A673 (cell line): ENCODE measurements around the gene ARL11. TPM values are rescaled to one million over a fixed set of nuclear protein-coding genes. Genes with fewer than 3 reads are reported as not detected.

ENCODE experiments used
- BruUV-seq: library from RNA; stranded (reverse); fragments of 400-500 nt; replicated peaks from 2 replicates; lab custom pipeline; 2021; lab: Mats Ljungman, UMichigan
- CTCF ChIA-PET: fragments of 300-600 bp; sonication (Branson Sonifier 250); formaldehyde crosslinking; loops from one replicate; lab custom pipeline; 2022; ENCODE audit warnings: antibody characterized with exemption; lab: Charles Lee
- POLR2A ChIA-PET: fragments of 300-600 bp; sonication (Branson Sonifier 250); formaldehyde crosslinking; loops from one replicate; lab custom pipeline; 2022; ENCODE audit warnings: antibody characterized with exemption; ENCODE audit not compliant: low non-redundant PET; lab: Charles Lee
- DNase-seq: peaks from one replicate; pipeline ENCODE4 v3.0.0-alpha.2; 2015; ENCODE audit warnings: low spot score
- H3K27ac ChIP-seq: fragments of 200-600 bp; sonication (generic); 2 replicates; pipeline ENCODE4 v1.5.1; 2016; ENCODE audit warnings: mixed run types, low read depth, mild to moderate bottlenecking, mixed read lengths, antibody characterized with exemption, low read length; ENCODE audit not compliant: poor library complexity, severe bottlenecking
- H3K27me3 ChIP-seq: fragments of 200-600 bp; sonication (generic); replicated peaks from 2 replicates; pipeline ENCODE4 v1.6.1; 2017; ENCODE audit warnings: mixed run types, low read depth, mild to moderate bottlenecking, mixed read lengths, antibody characterized with exemption, low read length; ENCODE audit not compliant: insufficient read depth, poor library complexity
- H3K36me3 ChIP-seq: fragments of 200-600 bp; sonication (generic); 2 replicates; pipeline ENCODE4 v1.6.1; 2016; ENCODE audit warnings: mixed run types, mild to moderate bottlenecking, mixed read lengths, antibody characterized with exemption, low read length; ENCODE audit not compliant: insufficient read depth, poor library complexity, severe bottlenecking
- H3K4me1 ChIP-seq: fragments of 200-600 bp; sonication (generic); 2 replicates; pipeline ENCODE4 v1.6.1; 2017; ENCODE audit warnings: mixed run types, mild to moderate bottlenecking, mixed read lengths, antibody characterized with exemption, low read length; ENCODE audit not compliant: insufficient read depth, poor library complexity, severe bottlenecking
- H3K4me3 ChIP-seq: fragments of 200-600 bp; sonication (generic); 2 replicates; pipeline ENCODE4 v1.5.1; 2016; ENCODE audit warnings: low read depth, mixed run types, mild to moderate bottlenecking, mixed read lengths, low read length; ENCODE audit not compliant: poor library complexity, severe bottlenecking
- H3K9me3 ChIP-seq: fragments of 200-600 bp; sonication (generic); 2 replicates; pipeline ENCODE4 v1.6.1; 2016; ENCODE audit warnings: mixed run types, low read depth, mild to moderate bottlenecking, mixed read lengths, antibody characterized with exemption, low read length; ENCODE audit not compliant: poor library complexity, severe bottlenecking
- CTCF ChIP-seq: fragments of 300-800, 200-600 bp; sonication (generic); conservative IDR thresholded peaks from 2 replicates; pipeline ENCODE4 v1.5.1; 2017; ENCODE audit warnings: low read depth, mild to moderate bottlenecking, antibody characterized with exemption, low read length, moderate library complexity, mixed read lengths
- EZH2 ChIP-seq: fragments of 200-600 bp; sonication (generic); IDR thresholded peaks from 2 replicates; pipeline ENCODE4 v1.6.1; 2017; ENCODE audit warnings: borderline replicate concordance, low read depth, mild to moderate bottlenecking, mixed read lengths, antibody characterized with exemption, low read length; ENCODE audit not compliant: poor library complexity, severe bottlenecking
- intact Hi-C: fragments of 100-400 bp; cut with micrococcal nuclease; formaldehyde crosslinking; loops from one replicate; pipeline ENCODE4 v1.10.0; 2022; ENCODE audit not compliant: unreplicated experiment
- total RNA-seq: library from RNA; stranded (reverse); gene quantifications from 2 replicates; pipeline ENCODE4 v1.2.3, GENCODE V29; 2021

Gene ARL11
- total RNA-seq, 1 experiment from 2014 or later: not detected

- Histone ChIP-seq H3K4me1 (peaks cover 11% of the 10 kb centered on the region), H3K9me3 (no peaks in the 10 kb centered on the region), H3K4me3 (no peak overlapping the region), H3K36me3 (peaks cover 3% of the 10 kb centered on the region), H3K27me3 (no peaks in the 10 kb centered on the region), H3K27ac (no peak overlapping the region)
- no peak for DNase-seq
- CTCF ChIA-PET: no interaction called here
- TF ChIP-seq EZH2 (no peak), CTCF (no peak)
- POLR2A ChIA-PET: no interaction called here
- intact Hi-C loops: loop anchor here (5.0 to 10.0 kb wide), 2 partner anchors 310 to 1137 kb away; no protein-coding TSS in a partner anchor
- BruUV-seq: no TSS peak
Measured at GRCh38 chr13:49667773-49668172, 39.5 kb downstream of the ARL11 start.

DNA sequence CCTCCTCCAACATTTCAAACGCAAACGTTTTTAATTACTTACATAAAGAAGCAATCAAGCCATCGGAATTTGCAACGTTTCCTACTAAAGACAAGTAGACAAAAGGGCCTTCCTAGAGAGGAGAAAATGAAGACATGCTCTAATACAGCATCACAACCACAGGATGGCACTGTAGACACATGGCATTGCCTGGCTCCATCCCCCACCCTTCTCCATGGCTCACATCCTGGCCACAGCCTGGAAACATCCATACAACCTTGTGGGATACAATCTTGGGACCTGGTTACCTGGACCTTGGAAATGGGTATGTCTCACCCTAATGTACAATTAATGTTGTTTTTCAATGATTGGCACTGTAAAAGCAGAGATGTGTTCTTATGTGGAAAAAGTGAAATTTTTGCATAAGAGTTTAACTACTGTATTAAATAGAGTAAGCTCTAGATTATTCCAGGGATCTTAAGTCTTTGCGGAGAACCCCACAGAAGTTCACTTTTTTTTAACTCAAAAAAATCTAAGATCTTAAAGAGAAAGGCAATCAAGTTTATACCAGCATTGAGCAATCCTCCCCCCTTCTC, 41.5 kb downstream of the ARL11 start:
- peaks cover 11% of the 10 kb centered on the region for H3K4me1 ChIP-seq
- H3K4me3 ChIP-seq: no peak overlapping the region
- CTCF ChIA-PET: no interaction called here
- no peaks in the 10 kb centered on the region for H3K36me3 ChIP-seq
- POLR2A ChIA-PET: interaction anchor here (0.6 kb wide), 1 partner anchor 1131 kb away, joined by 4 read pairs; no protein-coding TSS in a partner anchor
- peak; percentile 67 for DNase-seq
- intact Hi-C loops: loop anchor here (5.0 to 10.0 kb wide), 3 partner anchors 177 to 1135 kb away; no protein-coding TSS in a partner anchor
- H3K27ac ChIP-seq: no peak overlapping the region
- TF ChIP-seq CTCF (peak; percentile 69), EZH2 (no peak)
- BruUV-seq: no TSS peak
- no peaks in the 10 kb centered on the region for H3K9me3 ChIP-seq
- H3K27me3 ChIP-seq: no peaks in the 10 kb centered on the region

DNA sequence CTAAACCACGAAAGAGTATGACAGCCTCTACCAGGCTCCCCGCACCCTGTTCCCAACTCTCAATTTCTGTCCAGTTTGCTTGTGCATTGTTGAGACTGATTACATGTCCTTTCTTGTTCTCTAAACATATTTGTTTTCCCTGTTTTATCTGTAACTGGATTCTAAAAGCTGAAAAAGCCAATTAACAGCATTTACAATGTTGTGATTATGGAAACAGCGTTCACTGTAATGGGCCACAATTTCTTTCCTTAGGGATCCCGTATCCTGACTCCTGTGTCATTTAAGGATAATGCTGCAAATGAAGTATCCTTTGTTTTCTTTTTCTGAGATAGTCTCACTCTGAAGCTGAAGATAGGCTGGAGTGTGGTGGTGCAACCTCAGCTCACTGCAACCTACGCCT, 42.5 kb downstream of the ARL11 start:
- H3K36me3 ChIP-seq: no peaks in the 10 kb centered on the region
- H3K4me1 ChIP-seq: peaks cover 11% of the 10 kb centered on the region
- no peak for TF ChIP-seq CTCF
- no peak for TF ChIP-seq EZH2
- intact Hi-C loops: loop anchor here (5.0 kb wide), 1 partner anchor 176 kb away; no protein-coding TSS in a partner anchor
- H3K27ac ChIP-seq: no peak overlapping the region
- no peak overlapping the region for H3K4me3 ChIP-seq
- DNase-seq: no peak
- H3K27me3 ChIP-seq: no peaks in the 10 kb centered on the region
- no TSS peak for BruUV-seq
- ChIA-PET POLR2A (no interaction called here), CTCF (interaction anchor here (0.6 kb wide), 1 partner anchor 460 kb away, joined by 3 read pairs; no protein-coding TSS in a partner anchor)
- no peaks in the 10 kb centered on the region for H3K9me3 ChIP-seq
